ENCODE results near the gene PTK7. TPM values are rescaled to one million over a fixed set of nuclear protein-coding genes. Genes with fewer than 3 reads are reported as not detected.

The PTK7 gene
- polyA plus RNA-seq, 1 donor: 35.7 TPM

DNA sequence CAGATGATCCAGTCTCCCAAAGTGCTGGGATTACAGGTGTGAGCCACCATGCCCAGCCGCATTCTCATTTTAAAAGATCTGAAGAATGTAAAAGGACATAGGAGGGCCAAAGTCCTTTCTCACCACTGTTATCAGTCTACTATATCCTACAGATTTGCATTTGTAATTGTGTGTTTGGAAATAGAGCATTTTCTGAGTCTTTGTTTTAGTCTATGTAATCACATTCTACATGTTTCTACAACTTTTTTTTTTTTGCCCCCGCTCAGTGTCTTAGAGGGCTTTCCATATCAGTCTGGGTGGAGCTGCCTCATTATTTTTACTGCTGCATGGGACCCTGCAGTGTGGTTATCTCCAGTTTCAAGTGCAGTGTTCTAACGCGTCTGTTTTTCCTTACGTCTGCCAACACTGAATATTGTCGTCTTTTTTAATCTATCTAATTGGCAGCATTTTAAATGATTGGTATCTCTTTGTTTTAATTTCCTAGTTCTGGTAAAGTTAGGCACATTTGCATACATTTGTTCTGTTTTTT lies 113.7 kb downstream of the PTK7 start:
- H3K27me3 ChIP-seq (ENCODE audit: control insufficient read depth, insufficient read depth, low read length): no peaks in the 10 kb centered on the region
- H3K9me3 ChIP-seq (ENCODE audit: control insufficient read depth, low read depth, low read length): no peaks in the 10 kb centered on the region
- peak; percentile 45 to 78 for DNase-seq
- H3K36me3 ChIP-seq (ENCODE audit: control insufficient read depth, insufficient read depth, low read length): peaks cover 53% of the 10 kb centered on the region
- no CpG with 5 or more reads among the region's 6 CpGs for WGBS (ENCODE audit: insufficient coverage, low lambda C conversion rate)
- peak overlapping the region; percentile 73 for H3K27ac ChIP-seq (ENCODE audit: low read length)
- peaks cover 10% of the 10 kb centered on the region for H3K4me1 ChIP-seq (ENCODE audit: control insufficient read depth, insufficient read depth, low read length)
- H3K4me3 ChIP-seq (ENCODE audit: low read length): no peak overlapping the region

GRCh38 chr6:43192911-43193310 lies 116.8 kb downstream of the PTK7 start:
- DNase-seq: no peak
- 100% methylated on average over 1 of the region's 9 CpGs for whole genome bisulfite sequencing (ENCODE audit: insufficient coverage, low lambda C conversion rate)
- Histone ChIP-seq H3K4me1 (ENCODE audit: control insufficient read depth, insufficient read depth, low read length) (peaks cover 10% of the 10 kb centered on the region), H3K36me3 (ENCODE audit: control insufficient read depth, insufficient read depth, low read length) (peaks cover 53% of the 10 kb centered on the region), H3K9me3 (ENCODE audit: control insufficient read depth, low read depth, low read length) (no peaks in the 10 kb centered on the region), H3K27me3 (ENCODE audit: control insufficient read depth, insufficient read depth, low read length) (no peaks in the 10 kb centered on the region), H3K27ac (ENCODE audit: low read length) (no peak overlapping the region), H3K4me3 (ENCODE audit: low read length) (no peak overlapping the region)

GRCh38 chr6:43193929-43194328 lies 117.8 kb downstream of the PTK7 start:
- no peak for DNase-seq
- H3K36me3 ChIP-seq (ENCODE audit: control insufficient read depth, insufficient read depth, low read length): peaks cover 49% of the 10 kb centered on the region
- WGBS (ENCODE audit: insufficient coverage, low lambda C conversion rate): 83% methylated on average over 2 of the region's 5 CpGs

DNA sequence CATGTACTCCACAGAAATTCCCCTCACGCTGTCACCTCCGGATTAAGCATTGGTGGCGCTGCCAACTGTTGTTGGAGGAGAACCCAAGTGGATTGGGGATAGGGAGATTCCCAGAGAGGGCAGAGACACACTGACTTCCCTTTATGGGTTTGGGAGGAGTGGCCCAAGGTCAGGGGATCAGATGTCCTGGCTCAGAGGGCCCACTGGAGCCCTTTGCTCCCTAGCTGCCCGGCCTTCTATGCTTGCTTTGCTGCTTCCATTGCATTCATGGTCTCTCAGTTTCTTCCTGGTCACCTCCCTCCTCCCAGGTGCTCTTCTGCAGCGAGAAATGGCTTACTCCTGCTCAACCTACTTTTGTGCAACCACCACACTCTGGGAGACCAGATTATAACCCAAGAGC lies 120.2 kb downstream of the PTK7 start:
- H3K9me3 ChIP-seq (ENCODE audit: control insufficient read depth, low read depth, low read length): no peaks in the 10 kb centered on the region
- no peaks in the 10 kb centered on the region for H3K27me3 ChIP-seq (ENCODE audit: control insufficient read depth, insufficient read depth, low read length)
- H3K36me3 ChIP-seq (ENCODE audit: control insufficient read depth, insufficient read depth, low read length): peaks cover 68% of the 10 kb centered on the region
- WGBS (ENCODE audit: insufficient coverage, low lambda C conversion rate): 40% methylated on average over 1 of the region's 5 CpGs
- no peaks in the 10 kb centered on the region for H3K4me1 ChIP-seq (ENCODE audit: control insufficient read depth, insufficient read depth, low read length)
- DNase-seq: no peak
- H3K27ac ChIP-seq (ENCODE audit: low read length): no peak overlapping the region
- no peak overlapping the region for H3K4me3 ChIP-seq (ENCODE audit: low read length)

More at GRCh38 chr6:43193929-43194328, 117.8 kb downstream of the PTK7 start:
- Histone ChIP-seq H3K4me1 (ENCODE audit: control insufficient read depth, insufficient read depth, low read length) (peaks cover 10% of the 10 kb centered on the region), H3K4me3 (ENCODE audit: low read length) (no peak overlapping the region), H3K27me3 (ENCODE audit: control insufficient read depth, insufficient read depth, low read length) (no peaks in the 10 kb centered on the region), H3K27ac (ENCODE audit: low read length) (no peak overlapping the region), H3K9me3 (ENCODE audit: control insufficient read depth, low read depth, low read length) (no peaks in the 10 kb centered on the region)

- Histone ChIP-seq H3K9me3 (ENCODE audit: control insufficient read depth, low read depth, low read length) (no peaks in the 10 kb centered on the region), H3K36me3 (ENCODE audit: control insufficient read depth, insufficient read depth, low read length) (peaks cover 56% of the 10 kb centered on the region), H3K27ac (ENCODE audit: low read length) (no peak overlapping the region), H3K4me1 (ENCODE audit: control insufficient read depth, insufficient read depth, low read length) (peaks cover under 1% of the 10 kb centered on the region), H3K27me3 (ENCODE audit: control insufficient read depth, insufficient read depth, low read length) (no peaks in the 10 kb centered on the region), H3K4me3 (ENCODE audit: low read length) (no peak overlapping the region)
- WGBS (ENCODE audit: insufficient coverage, low lambda C conversion rate): no CpG with 5 or more reads among the region's 6 CpGs
- no peak for DNase-seq
Observed at GRCh38 chr6:43199912-43200311, 123.8 kb downstream of the PTK7 start.

DNA sequence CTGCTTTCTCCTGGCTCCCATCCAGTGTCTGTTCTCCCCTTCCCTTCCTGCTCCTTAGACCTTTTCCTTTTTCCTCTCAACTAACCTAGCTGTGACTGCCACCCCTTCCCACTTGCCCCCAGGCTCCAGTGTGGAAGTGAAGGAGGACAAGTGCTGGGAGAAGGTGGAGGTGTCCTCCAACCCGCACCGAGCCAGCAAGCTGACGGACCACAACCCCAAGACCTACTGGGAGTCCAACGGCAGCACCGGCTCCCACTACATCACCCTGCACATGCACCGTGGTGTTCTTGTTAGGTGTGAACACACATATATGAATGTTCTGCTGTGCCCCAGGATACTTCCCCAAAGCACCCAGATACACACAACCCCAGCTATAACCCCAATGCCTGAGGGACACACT lies 124.4 kb downstream of the PTK7 start:
- Histone ChIP-seq H3K27ac (ENCODE audit: low read length) (no peak overlapping the region), H3K9me3 (ENCODE audit: control insufficient read depth, low read depth, low read length) (no peaks in the 10 kb centered on the region), H3K4me3 (ENCODE audit: low read length) (no peak overlapping the region), H3K36me3 (ENCODE audit: control insufficient read depth, insufficient read depth, low read length) (peaks cover 58% of the 10 kb centered on the region), H3K27me3 (ENCODE audit: control insufficient read depth, insufficient read depth, low read length) (no peaks in the 10 kb centered on the region), H3K4me1 (ENCODE audit: control insufficient read depth, insufficient read depth, low read length) (peaks cover 7% of the 10 kb centered on the region)
- no CpG with 5 or more reads among the region's 6 CpGs for WGBS (ENCODE audit: insufficient coverage, low lambda C conversion rate)
- no peak for DNase-seq

DNA sequence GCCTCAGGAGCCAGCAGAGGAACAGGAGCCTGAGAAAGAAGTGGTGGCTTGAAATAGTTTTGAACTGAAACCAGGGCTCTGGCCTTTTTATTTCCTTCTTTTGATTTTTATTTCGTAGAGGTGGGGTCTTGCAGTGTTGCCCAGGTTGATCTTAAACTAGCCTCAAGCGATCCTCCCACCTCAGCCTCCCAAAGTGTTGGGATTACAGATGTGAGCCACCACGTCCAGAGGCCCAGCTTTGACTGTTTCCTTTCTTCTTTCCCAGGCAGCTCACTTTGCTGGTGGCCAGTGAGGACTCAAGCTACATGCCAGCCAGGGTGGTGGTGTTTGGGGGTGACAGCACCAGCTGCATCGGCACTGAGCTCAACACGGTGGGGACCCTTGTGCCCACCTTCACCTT lies 126.3 kb downstream of the PTK7 start:
- H3K27ac ChIP-seq (ENCODE audit: low read length): no peak overlapping the region
- no peaks in the 10 kb centered on the region for H3K9me3 ChIP-seq (ENCODE audit: control insufficient read depth, low read depth, low read length)
- no CpG with 5 or more reads among the region's 5 CpGs for WGBS (ENCODE audit: insufficient coverage, low lambda C conversion rate)
- H3K4me1 ChIP-seq (ENCODE audit: control insufficient read depth, insufficient read depth, low read length): peaks cover 7% of the 10 kb centered on the region
- H3K27me3 ChIP-seq (ENCODE audit: control insufficient read depth, insufficient read depth, low read length): no peaks in the 10 kb centered on the region
- H3K4me3 ChIP-seq (ENCODE audit: low read length): no peak overlapping the region
- H3K36me3 ChIP-seq (ENCODE audit: control insufficient read depth, insufficient read depth, low read length): peaks cover 51% of the 10 kb centered on the region
- DNase-seq: no peak

DNA sequence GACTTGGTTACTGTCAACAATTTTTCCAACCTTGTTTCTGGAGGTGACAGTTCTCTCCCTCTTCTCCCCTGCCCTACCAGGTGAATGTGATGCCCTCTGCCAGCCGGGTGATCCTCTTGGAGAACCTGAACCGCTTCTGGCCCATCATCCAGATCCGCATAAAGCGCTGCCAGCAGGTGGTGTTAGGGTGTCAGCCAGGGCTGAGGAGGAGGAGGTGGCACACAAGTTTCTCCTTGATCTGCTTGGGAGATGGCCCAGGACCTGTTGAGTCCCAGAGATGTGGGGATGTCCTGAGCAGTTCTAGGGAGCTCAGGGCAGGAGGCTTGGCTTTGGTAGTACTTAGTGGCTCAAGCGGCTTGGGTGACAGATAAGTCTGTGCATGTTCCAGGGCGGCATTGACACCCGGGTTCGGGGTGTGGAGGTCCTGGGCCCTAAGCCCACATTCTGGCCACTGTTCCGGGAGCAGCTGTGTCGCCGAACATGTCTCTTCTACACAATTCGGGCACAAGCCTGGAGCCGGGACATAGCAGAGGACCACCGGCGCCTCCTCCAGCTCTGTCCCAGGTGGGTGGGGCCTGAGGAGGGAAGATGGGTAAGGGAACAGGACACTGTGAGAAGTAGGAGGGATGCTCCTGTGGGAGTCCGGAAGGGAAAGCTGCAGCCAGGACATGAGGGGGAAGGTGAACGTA lies 127.1 kb downstream of the PTK7 start:
- Histone ChIP-seq H3K4me1 (ENCODE audit: control insufficient read depth, insufficient read depth, low read length) (peaks cover 7% of the 10 kb centered on the region), H3K36me3 (ENCODE audit: control insufficient read depth, insufficient read depth, low read length) (peaks cover 47% of the 10 kb centered on the region), H3K27ac (ENCODE audit: low read length) (no peak overlapping the region), H3K4me3 (ENCODE audit: low read length) (no peak overlapping the region), H3K9me3 (ENCODE audit: control insufficient read depth, low read depth, low read length) (no peaks in the 10 kb centered on the region), H3K27me3 (ENCODE audit: control insufficient read depth, insufficient read depth, low read length) (no peaks in the 10 kb centered on the region)
- WGBS (ENCODE audit: insufficient coverage, low lambda C conversion rate): no CpG with 5 or more reads among the region's 17 CpGs
- DNase-seq: no peak

- H3K4me3 ChIP-seq (ENCODE audit: low read length): no peak overlapping the region
- peaks cover 42% of the 10 kb centered on the region for H3K36me3 ChIP-seq (ENCODE audit: control insufficient read depth, insufficient read depth, low read length)
- WGBS (ENCODE audit: insufficient coverage, low lambda C conversion rate): no CpG with 5 or more reads among the region's 8 CpGs
- peaks cover 7% of the 10 kb centered on the region for H3K4me1 ChIP-seq (ENCODE audit: control insufficient read depth, insufficient read depth, low read length)
- no peaks in the 10 kb centered on the region for H3K9me3 ChIP-seq (ENCODE audit: control insufficient read depth, low read depth, low read length)
- no peak overlapping the region for H3K27ac ChIP-seq (ENCODE audit: low read length)
- H3K27me3 ChIP-seq (ENCODE audit: control insufficient read depth, insufficient read depth, low read length): no peaks in the 10 kb centered on the region
- DNase-seq: no peak
Observed at GRCh38 chr6:43203718-43204095, 127.6 kb downstream of the PTK7 start.

DNA sequence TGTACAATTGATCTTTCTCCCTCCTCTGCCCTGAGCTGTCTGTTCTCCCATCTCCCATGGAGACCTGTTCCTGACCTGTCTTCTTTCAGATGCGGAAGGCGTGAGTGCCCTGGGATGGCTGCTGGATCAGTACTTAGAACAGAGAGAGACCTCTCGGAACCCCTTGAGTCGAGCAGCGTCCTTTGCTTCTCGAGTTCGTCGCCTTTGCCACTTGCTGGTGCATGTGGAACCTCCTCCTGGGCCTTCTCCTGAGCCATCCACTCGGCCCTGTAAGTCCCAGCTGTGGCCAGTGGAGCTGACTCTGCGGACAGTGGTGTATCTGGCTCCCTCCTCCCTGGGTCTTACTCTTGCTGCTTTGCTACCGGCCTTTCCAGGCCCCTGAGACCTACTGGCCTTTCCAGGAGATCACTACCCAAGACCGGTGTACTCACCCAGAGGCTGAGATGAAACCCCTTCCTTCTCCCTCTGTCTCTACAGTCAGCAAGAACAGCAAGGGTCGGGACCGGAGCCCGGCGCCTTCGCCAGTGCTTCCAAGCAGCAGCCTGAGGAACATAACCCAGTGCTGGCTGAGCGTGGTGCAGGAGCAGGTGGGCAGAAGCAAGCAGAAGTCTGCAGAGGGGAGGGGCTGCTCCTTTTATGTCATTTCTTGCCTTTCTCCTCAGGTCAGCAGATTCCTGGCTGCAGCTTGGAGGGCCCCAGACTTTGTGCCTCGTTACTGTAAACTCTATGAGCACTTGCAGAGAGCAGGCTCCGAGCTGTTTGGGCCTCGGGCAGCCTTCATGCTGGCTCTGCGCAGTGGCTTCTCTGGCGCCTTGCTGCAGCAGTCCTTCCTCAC lies 128.4 kb downstream of the PTK7 start:
- DNase-seq: no peak
- H3K4me3 ChIP-seq (ENCODE audit: low read length): no peak overlapping the region
- no peaks in the 10 kb centered on the region for H3K9me3 ChIP-seq (ENCODE audit: control insufficient read depth, low read depth, low read length)
- H3K27me3 ChIP-seq (ENCODE audit: control insufficient read depth, insufficient read depth, low read length): no peaks in the 10 kb centered on the region
- H3K36me3 ChIP-seq (ENCODE audit: control insufficient read depth, insufficient read depth, low read length): peaks cover 37% of the 10 kb centered on the region
- peak overlapping the region; percentile 37 for H3K27ac ChIP-seq (ENCODE audit: low read length)
- peaks cover 7% of the 10 kb centered on the region for H3K4me1 ChIP-seq (ENCODE audit: control insufficient read depth, insufficient read depth, low read length)
- WGBS (ENCODE audit: insufficient coverage, low lambda C conversion rate): no CpG with 5 or more reads among the region's 23 CpGs
